SK-N-MC (cell line): Measurements from ENCODE around the gene SRP14.

Experiments
- FOXP2 ChIP-seq: optimal IDR thresholded peaks from 2 replicates; pipeline ENCODE3; 2011; ENCODE audit warnings: mild to moderate bottlenecking, moderate library complexity; ENCODE audit not compliant: insufficient read depth; ENCODE audit errors: extremely low read length, control extremely low read depth
- POLR2AphosphoS5 ChIP-seq: IDR thresholded peaks from 2 replicates; pipeline ENCODE4 v1.6.1; 2012; ENCODE audit warnings: mild to moderate bottlenecking, low read depth, low read length, borderline replicate concordance

DNA sequence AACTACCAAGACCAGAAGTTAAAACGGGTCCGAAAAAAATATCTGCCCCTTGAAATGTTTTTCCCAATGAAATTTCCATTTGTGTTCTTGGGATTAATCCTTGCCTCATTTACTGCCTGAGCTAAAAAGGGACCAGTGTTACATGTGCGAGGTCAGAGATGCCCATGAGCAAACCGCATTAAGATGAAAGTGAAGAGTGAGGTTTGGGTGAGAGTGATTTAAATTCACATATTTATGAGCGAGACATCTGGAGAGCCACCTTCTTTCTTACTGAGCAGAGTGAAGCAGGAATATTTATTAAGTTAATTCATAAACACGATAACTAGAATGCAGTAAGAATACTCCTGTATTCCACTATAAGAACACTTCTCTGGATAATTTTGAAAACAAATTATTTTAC, 41.3 kb downstream of the SRP14 start:
- no peak for TF ChIP-seq POLR2AphosphoS5
- TF ChIP-seq FOXP2: no peak
